GM18870 (cell line): ENCODE measurements around the gene TAF1L.
"Not testable (repeated sequence)": the region's sequence is repeated elsewhere in the genome, so short reads cannot be mapped to it uniquely, and the experiment has no call there.

Experiments
- ATAC-seq: cut with Tn5 transposase; IDR thresholded peaks from one replicate; pipeline ENCODE4 v1.9.1; 2021; ENCODE audit warnings: moderate library complexity; ENCODE audit not compliant: unreplicated experiment

Gene TAF1L, protein sequence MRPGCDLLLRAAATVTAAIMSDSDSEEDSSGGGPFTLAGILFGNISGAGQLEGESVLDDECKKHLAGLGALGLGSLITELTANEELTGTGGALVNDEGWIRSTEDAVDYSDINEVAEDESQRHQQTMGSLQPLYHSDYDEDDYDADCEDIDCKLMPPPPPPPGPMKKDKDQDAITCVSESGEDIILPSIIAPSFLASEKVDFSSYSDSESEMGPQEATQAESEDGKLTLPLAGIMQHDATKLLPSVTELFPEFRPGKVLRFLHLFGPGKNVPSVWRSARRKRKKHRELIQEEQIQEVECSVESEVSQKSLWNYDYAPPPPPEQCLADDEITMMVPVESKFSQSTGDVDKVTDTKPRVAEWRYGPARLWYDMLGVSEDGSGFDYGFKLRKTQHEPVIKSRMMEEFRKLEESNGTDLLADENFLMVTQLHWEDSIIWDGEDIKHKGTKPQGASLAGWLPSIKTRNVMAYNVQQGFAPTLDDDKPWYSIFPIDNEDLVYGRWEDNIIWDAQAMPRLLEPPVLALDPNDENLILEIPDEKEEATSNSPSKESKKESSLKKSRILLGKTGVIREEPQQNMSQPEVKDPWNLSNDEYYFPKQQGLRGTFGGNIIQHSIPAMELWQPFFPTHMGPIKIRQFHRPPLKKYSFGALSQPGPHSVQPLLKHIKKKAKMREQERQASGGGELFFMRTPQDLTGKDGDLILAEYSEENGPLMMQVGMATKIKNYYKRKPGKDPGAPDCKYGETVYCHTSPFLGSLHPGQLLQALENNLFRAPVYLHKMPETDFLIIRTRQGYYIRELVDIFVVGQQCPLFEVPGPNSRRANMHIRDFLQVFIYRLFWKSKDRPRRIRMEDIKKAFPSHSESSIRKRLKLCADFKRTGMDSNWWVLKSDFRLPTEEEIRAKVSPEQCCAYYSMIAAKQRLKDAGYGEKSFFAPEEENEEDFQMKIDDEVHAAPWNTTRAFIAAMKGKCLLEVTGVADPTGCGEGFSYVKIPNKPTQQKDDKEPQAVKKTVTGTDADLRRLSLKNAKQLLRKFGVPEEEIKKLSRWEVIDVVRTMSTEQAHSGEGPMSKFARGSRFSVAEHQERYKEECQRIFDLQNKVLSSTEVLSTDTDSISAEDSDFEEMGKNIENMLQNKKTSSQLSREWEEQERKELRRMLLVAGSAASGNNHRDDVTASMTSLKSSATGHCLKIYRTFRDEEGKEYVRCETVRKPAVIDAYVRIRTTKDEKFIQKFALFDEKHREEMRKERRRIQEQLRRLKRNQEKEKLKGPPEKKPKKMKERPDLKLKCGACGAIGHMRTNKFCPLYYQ (N-terminal part only)

DNA sequence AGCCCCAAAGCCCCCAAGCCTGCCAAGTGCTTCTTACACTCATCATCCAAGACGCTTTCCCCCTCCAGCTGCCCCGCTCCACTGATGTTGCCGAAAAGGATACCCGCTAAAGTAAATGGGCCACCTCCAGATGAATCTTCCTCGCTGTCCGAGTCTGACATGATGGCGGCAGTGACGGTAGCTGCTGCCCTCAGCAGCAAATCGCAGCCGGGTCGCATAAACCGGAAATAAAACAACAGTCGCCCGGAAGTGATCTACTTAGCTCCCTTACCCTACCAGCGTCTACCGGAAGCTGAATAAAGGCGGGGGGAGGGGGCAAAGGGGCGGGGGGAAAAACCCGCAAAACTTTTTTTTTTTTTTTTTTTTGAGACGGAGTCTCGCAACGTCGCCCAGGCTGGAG lies at the start of gene TAF1L:
Gene TAF1L (minus strand): TSS at position 308 of the 400 bp plus-strand sequence. CDS start 90 bp downstream, at position 218.
- no peak for ATAC-seq

- ATAC-seq: no peak
These were observed 46.3 kb upstream of the TAF1L start for GRCh38 chr9:32681751-32682150.

GRCh38 chr9:32677931-32678330 lies 42.5 kb upstream of the TAF1L start:
- ATAC-seq: no peak

DNA sequence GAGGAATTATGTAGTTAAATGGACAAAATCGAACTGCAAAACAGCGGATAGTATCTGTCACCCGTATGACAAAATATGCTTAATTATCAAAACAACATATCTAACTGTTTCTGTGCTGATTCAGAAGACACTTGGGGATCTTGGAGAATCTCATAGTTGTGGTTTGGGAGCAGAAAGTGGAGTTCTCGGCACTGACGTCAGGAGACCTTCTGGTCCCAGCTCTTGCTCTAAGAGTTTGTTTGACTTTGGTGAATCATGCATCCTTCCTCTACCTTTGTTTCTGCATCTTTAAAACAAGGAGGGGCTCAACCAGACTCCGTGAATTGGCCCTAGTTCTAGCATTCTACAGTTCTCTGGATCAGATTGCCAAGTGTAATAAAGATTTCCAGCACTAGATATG lies 37.0 kb upstream of the TAF1L start:
- no peak for ATAC-seq

- no peak for ATAC-seq
These were observed 35.9 kb upstream of the TAF1L start for GRCh38 chr9:32671333-32671732.

GRCh38 chr9:32665101-32665500 lies 29.6 kb upstream of the TAF1L start:
- no peak for ATAC-seq

- ATAC-seq: no peak
These were observed 28.3 kb upstream of the TAF1L start for GRCh38 chr9:32663741-32664140.

DNA sequence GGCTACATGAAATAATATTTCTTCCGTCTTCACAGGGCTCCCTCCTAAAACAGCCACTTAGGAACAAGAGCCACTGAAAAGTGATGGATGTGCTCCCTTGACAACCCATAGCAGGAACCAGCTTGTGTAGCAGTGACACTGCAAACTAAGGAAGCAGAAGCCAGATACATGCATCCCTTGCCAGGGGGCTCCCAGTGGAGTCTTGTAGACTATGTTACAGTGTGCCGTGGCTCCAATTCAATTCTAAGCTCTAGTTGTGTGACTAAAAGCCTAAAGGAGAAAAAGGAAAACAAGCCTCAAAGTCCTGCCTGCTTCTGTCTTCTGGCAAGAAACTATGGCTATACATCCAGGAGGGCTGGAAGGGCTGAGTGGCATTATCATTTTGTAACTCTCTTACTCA lies 12.2 kb upstream of the TAF1L start:
- no peak for ATAC-seq

DNA sequence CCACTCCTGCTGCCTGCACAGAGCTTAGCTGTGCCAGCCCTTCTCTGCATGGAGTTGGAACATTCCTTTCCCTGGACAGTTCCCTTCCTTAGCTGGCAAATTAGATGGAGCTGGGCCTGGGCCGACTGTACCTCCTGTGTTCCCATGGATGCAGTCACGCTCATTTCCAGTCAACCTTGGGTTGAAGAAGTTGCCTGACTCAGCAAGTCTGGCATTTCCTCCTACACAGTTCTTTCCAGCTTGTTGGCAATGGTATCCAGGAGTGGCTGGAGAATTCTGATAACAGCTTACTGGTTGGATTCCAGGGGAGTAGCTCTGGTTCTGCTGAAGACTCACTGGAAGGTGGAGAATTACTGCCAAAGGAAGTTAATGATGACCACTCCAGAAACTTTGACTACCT lies 9.2 kb upstream of the TAF1L start:
- ATAC-seq: no peak

- ATAC-seq: not testable (repeated sequence)
These were observed 2.3 kb downstream of the TAF1L start for GRCh38 chr9:32633151-32633550.

DNA sequence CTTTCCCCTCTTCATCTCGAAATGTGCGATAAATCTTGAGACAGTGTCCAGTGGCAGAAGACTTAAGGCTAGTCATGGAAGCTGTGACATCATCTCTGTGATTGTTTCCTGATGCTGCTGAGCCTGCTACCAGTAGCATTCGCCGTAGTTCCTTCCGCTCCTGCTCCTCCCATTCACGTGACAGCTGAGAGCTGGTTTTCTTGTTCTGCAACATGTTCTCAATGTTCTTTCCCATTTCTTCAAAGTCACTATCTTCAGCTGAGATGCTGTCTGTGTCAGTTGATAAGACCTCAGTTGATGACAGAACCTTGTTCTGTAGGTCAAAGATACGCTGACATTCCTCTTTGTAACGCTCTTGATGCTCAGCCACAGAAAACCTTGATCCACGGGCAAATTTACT lies 3.5 kb downstream of the TAF1L start:
- no peak for ATAC-seq

DNA sequence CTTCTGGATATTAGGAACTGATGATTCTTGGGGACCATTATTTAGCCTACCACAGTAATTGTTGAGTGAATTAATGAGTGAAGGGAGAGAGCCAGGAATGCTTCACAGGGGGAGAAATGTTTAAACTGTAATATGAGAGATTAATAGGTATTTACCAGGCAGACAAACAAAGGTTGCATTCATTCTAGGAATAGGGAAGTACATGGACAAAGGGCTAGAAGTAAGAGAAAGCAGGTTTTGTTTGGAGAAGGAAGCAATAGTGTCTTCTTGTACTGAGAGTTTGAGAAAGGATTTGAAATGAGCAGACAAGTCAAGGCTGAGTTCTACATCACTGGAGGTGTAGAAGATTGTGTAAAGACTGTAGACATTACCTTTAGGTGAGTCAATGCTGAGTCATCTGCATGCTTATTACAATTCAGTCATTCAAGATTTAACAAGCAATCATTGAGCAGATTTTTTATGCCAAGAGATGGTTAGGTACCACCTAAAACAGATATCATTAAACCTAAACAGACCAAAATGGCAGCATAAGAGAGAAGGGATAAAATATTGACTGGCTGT lies 8.0 kb downstream of the TAF1L start:
- no peak for ATAC-seq

GRCh38 chr9:32625320-32625719 lies 10.1 kb downstream of the TAF1L start:
- no peak for ATAC-seq

DNA sequence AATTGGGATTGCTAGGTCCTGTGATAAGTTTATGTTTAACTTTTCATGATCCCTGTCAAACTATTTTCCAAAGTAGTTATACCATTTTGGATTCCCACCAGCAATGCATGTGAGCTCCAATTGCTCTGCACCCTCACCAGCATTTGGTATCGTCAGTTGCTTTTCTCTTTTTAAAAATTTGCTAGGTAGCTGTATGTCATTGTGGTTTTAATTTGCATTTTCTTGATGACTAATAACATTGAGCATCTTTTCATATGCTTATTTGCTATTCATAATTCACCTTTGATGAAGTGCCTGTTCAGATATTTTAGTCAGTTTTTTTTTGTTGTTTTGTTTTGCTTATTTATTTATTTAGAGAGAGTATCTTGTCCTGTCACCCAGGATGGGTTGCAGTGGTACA lies 12.5 kb downstream of the TAF1L start:
- no peak for ATAC-seq

- no peak for ATAC-seq
These were observed 17.2 kb downstream of the TAF1L start for GRCh38 chr9:32618261-32618660.

DNA sequence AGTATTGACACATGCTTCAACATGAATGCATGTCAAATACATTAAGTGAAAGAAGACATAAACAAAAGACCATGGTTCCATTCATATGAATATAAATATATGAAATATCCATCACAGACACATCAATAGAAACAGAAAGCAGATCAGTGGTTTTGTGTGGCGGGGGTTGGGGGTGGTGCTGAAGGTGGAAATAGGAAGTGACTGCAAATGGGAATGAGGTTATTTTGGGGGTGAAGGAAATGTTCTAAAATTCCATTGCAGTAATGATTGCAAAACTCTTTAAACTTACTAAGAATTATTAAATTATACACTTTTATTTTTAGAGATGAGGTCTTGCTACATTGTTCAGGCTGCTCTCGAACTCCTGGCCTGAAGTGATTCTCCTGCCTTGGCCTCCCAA lies 28.7 kb downstream of the TAF1L start:
- no peak for ATAC-seq

DNA sequence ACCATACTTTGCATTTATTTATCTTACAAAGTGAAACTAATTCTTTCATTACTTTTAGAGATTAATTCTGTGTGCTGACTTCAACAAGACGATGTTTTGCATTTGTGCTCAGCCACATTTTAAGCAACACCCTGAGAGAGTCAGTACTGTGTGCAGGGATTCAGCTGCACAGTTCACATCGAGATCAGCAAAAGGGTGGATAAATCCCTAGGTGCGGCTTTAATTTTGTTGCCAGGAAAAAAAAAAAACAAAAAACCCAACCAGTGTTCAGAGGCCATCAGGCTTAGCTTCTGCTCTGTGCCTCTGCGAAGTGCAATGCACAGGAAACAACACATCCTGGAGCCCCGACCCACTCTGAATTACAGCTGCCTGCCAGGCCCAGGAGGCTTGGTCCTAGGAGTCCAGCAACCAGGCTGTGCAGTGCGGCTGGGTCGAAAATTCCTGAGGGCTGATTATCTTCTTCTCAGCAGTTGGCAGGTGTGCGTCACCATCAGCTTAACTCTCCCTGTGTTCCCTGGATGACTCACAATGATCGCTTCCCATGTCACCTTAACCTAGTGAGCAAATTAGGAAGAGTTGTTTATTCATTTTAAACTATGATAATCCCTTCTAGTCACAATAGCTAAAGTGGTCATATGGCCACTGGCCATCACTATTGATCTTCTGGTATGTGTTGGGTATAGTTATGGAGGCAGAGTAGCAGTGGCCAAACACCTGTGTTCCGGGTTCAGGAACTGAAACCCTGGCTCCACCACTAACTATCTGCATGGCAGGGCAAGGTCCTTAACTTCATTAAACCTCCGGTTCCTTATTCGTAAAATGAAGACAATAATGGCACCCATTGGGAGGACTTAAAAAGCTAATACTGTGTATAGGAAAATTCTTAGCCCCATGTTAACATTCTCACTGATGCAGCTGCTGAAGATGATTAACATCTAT lies 31.3 kb downstream of the TAF1L start:
- peak; percentile 91 for ATAC-seq

DNA sequence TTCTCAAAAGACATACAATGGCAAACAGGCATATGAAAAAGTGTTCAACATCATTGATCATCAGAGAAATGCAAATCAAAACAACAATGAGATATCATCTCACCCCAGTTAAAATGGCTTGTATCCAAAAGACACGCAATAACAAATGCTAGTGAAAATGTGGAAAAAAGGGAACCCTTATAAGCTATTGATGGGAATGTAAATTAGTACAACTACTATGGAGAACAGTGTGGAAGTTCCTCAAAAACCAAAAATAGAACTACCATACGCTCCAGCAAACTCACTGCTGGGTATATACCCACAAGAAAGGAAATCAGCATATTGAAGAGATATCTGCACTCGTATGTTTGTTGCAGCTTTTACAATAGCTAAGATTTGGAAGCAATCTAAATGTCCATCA lies 36.4 kb downstream of the TAF1L start:
- not testable (repeated sequence) for ATAC-seq

DNA sequence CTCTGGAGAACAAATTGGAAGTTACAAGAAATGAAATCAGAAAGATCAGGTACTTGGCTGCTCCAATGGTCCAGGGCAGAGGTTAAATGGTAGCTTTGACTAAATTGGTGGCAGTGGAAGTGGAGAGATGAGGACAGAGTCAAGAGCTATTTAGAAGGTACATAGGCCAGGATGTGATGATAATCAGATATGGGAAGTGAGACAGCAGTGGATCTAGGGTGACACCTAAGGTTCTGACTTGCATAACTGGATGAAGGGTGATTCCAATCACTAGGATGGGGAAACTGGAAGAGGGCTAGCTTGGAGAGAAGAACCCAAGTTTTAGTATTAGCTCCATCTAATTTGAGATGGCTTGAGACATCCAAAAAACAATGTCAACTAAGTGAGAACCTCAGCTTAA lies 38.5 kb downstream of the TAF1L start:
- ATAC-seq: no peak
